Measurements from ENCODE around the gene TCP11L2. TPM values are rescaled to one million over a fixed set of nuclear protein-coding genes. Genes with fewer than 3 reads are reported as not detected.

Gene TCP11L2
- total RNA-seq, 2 donors from 2014 or later, result 41.5 to 52.5 TPM

- DNase-seq (no peak), ATAC-seq (no peak)
These were observed 26.9 kb downstream of the TCP11L2 start for GRCh38 chr12:106329231-106329982.

GRCh38 chr12:106331599-106331998 lies 29.1 kb downstream of the TCP11L2 start:
- intact Hi-C loops (cut with DNase I), result no loop called here
- DNase-seq, result no peak
- no peak for ATAC-seq

More at GRCh38 chr12:106329231-106329982, 26.9 kb downstream of the TCP11L2 start:
- intact Hi-C loops (cut with DNase I), result no loop called here

GRCh38 chr12:106332536-106332935 lies 30.0 kb downstream of the TCP11L2 start:
- no peak for ATAC-seq
- no peak for DNase-seq
- intact Hi-C loops (cut with DNase I), result no loop called here

- ATAC-seq, result no peak
- intact Hi-C loops (cut with DNase I), result no loop called here
These were observed 30.5 kb downstream of the TCP11L2 start for GRCh38 chr12:106333010-106333409.

GRCh38 chr12:106333756-106334155 lies 31.2 kb downstream of the TCP11L2 start:
- ATAC-seq (no peak), DNase-seq (no peak)
- intact Hi-C loops (cut with DNase I), result no loop called here

More at GRCh38 chr12:106333010-106333409, 30.5 kb downstream of the TCP11L2 start:
- no peak for DNase-seq

- intact Hi-C loops (cut with DNase I), result loop anchor here in 1 of 2 donors (10.0 kb wide), 1 partner anchor 196 kb away; no protein-coding TSS in a partner anchor
- DNase-seq (no peak), ATAC-seq (peak in 1 of 2 donors; percentile 55)
These were observed 38.7 kb downstream of the TCP11L2 start for GRCh38 chr12:106341086-106341877.

- peak; percentile 88 to 92 for ATAC-seq
- intact Hi-C loops (cut with DNase I), result loop anchor here in 1 of 2 donors (2.0 to 10.0 kb wide), 2 partner anchors 40 to 198 kb away; partner anchors contain the start of gene TCP11L2
- DNase-seq, result peak; percentile 88
These were observed 40.1 kb downstream of the TCP11L2 start for GRCh38 chr12:106342397-106343213.

GRCh38 chr12:106343214-106343528 lies 40.6 kb downstream of the TCP11L2 start:
- peak; percentile 3 to 12 for ATAC-seq
- intact Hi-C loops (cut with DNase I), result loop anchor here in 1 of 2 donors (2.0 to 10.0 kb wide), 2 partner anchors 40 to 198 kb away; partner anchors contain the start of gene TCP11L2
- DNase-seq, result no peak

GRCh38 chr12:106344131-106344530 lies 41.6 kb downstream of the TCP11L2 start:
- intact Hi-C loops (cut with DNase I), result loop anchor here in 1 of 2 donors (2.0 to 10.0 kb wide), 2 partner anchors 117 to 199 kb away; no protein-coding TSS in a partner anchor
- DNase-seq, result no peak
- no peak for ATAC-seq

- ATAC-seq, result peak; percentile 52 to 56
- intact Hi-C loops (cut with DNase I), result loop anchor here in 1 of 2 donors (2.0 to 10.0 kb wide), 2 partner anchors 119 to 201 kb away; no protein-coding TSS in a partner anchor
- no peak for DNase-seq
These were observed 43.2 kb downstream of the TCP11L2 start for GRCh38 chr12:106345746-106346145.

- intact Hi-C loops (cut with DNase I), result loop anchor here in 1 of 2 donors (10.0 kb wide), 1 partner anchor 204 kb away; no protein-coding TSS in a partner anchor
- no peak for ATAC-seq
- DNase-seq, result no peak
These were observed 45.9 kb downstream of the TCP11L2 start for GRCh38 chr12:106348411-106348810.

- intact Hi-C loops (cut with DNase I), result loop anchor here in 1 of 2 donors (10.0 kb wide), 1 partner anchor 128 kb away; no protein-coding TSS in a partner anchor
- ATAC-seq, result no peak
These were observed 50.6 kb downstream of the TCP11L2 start for GRCh38 chr12:106353175-106353574.

GRCh38 chr12:106357549-106358395 lies 55.2 kb downstream of the TCP11L2 start, which contains the start of gene POLR3B:
Gene POLR3B, plus strand, starts transcription at chr12:106357748. Its CDS starts 132 bp downstream, at chr12:106357880.
- peak; percentile 95 for ATAC-seq
- DNase-seq, result peak; percentile 96
- intact Hi-C loops (cut with DNase I), result loop anchor here in 1 of 2 donors (10.0 kb wide), 1 partner anchor 133 kb away; no protein-coding TSS in a partner anchor

More at GRCh38 chr12:106353175-106353574, 50.6 kb downstream of the TCP11L2 start:
- no peak for DNase-seq

GRCh38 chr12:106358396-106359241 lies 56.1 kb downstream of the TCP11L2 start:
- peak; percentile 46 for DNase-seq
- intact Hi-C loops (cut with DNase I), result loop anchor here in 1 of 2 donors (10.0 kb wide), 1 partner anchor 134 kb away; no protein-coding TSS in a partner anchor
- ATAC-seq, result peak; percentile 25 to 55

- DNase-seq (no peak), ATAC-seq (no peak)
- intact Hi-C loops (cut with DNase I), result loop anchor here in 1 of 2 donors (10.0 kb wide), 1 partner anchor 135 kb away; no protein-coding TSS in a partner anchor
These were observed 57.3 kb downstream of the TCP11L2 start for GRCh38 chr12:106359646-106360399.

All from left cardiac atrium (tissue), 4 donors.